GM20431 (cell line): Measurements from ENCODE around the gene SASH3.

Source experiments
- in situ Hi-C: fragments of 300-500 bp; cut with MseI, MboI; formaldehyde crosslinking; loops from one replicate; pipeline ENCODE4 v1.15.0; 2020; ENCODE audit warnings: low sequenced_read_pairs; ENCODE audit not compliant: unreplicated experiment

Gene SASH3

DNA sequence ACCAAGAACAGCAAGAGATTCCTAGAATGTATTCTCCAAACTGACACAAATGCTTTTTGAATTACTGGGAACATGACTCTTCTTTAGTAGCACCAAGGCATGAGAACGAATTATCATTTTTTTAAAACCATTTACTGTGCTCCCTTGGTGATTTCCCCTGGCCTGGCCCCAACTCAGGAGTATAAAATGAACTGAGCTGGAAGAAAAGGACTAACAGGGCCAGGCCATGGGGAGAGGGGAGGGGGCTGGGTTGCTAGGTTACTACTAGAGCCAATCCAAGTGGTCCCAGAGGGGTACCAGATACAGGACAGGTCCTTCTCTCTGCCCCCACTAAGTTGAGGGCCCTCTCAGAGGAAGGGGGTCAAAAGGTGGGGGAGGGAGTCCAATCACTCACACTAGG, 23.1 kb downstream of the SASH3 start:
- in situ Hi-C loops: no loop called here

GRCh38 chrX:129804806-129805205, 25.1 kb downstream of the SASH3 start:
- in situ Hi-C loops: no loop called here

DNA sequence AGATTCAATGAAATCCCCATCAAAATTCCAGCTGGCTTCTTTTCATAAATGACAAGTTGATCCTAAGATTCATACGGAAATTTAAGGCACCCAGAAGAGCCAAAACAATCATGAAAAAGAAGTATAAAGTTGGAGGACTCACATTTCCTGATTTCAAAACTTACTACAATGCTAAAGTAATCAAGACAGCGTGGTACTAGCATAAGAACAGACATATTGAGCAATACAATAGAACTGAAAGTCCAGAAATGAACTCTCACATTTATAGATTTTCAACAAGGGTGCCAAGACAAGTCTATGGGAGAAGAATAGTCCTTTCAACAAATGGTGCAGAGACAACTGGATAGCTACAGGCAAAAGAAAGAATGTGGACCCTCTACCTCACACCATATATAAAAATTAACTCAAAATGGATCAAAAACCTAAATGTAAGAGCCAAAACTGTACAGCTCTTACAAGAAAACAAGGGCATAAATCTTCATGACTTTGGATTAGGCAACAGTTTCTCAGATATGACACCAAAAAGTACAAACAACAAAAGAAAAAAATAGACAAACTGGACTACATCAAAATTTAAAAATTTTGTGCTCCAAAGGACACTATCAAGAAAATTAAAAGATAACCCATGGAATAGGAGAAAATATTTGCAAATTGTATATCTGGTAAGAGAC, 28.5 kb downstream of the SASH3 start:
- in situ Hi-C loops: no loop called here

- in situ Hi-C loops: no loop called here
Measured at GRCh38 chrX:129808829-129809796, 29.4 kb downstream of the SASH3 start.

- in situ Hi-C loops: no loop called here
Measured at GRCh38 chrX:129813662-129814368, 34.1 kb downstream of the SASH3 start.

- in situ Hi-C loops: no loop called here
Measured at GRCh38 chrX:129818123-129818522, 38.4 kb downstream of the SASH3 start.

GRCh38 chrX:129823115-129823514, 43.4 kb downstream of the SASH3 start:
- in situ Hi-C loops: no loop called here

DNA sequence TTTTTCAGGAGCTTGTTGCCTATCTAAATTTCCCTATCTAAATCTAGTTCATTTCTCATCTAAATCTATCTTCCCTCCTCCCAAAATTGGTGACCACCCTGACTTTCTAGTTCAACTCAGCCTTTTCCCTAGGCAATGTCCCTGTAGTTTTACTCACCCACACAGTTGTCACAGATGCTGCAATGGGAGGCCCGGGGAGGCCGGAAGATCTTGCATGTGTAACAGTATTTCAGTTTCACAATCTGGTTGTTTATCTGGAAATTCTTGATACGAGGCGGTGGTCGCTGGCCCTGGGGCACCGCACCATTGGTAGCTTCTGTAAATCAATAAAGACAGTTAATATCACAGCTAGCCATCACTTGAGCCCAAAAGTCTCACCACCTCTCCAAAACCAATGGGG, 43.8 kb downstream of the SASH3 start:
- in situ Hi-C loops: no loop called here

DNA sequence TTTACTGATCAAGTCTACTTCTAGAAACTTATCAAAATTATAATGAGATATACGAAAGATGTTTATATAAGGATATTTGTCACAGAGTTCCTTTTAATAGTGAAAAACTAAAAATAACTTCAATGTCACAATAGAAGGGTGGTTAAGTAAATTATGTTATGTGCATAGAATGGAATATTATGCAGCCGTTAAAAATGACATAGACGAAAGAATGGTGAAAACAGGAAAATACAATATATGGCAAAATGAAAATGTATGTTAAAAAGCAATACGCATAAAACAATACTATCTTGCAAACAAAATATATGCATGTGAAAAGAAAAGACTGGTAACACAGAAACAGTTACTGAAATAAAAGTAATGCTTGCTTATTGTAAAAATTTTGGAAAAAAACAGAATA, 44.9 kb downstream of the SASH3 start:
- in situ Hi-C loops: no loop called here

- in situ Hi-C loops: no loop called here
Measured at GRCh38 chrX:129825746-129826505, 46.2 kb downstream of the SASH3 start.

- in situ Hi-C loops: no loop called here
Measured at GRCh38 chrX:129830494-129830893, 50.7 kb downstream of the SASH3 start.

- in situ Hi-C loops: no loop called here
Measured at GRCh38 chrX:129831091-129831885, 51.5 kb downstream of the SASH3 start.

DNA sequence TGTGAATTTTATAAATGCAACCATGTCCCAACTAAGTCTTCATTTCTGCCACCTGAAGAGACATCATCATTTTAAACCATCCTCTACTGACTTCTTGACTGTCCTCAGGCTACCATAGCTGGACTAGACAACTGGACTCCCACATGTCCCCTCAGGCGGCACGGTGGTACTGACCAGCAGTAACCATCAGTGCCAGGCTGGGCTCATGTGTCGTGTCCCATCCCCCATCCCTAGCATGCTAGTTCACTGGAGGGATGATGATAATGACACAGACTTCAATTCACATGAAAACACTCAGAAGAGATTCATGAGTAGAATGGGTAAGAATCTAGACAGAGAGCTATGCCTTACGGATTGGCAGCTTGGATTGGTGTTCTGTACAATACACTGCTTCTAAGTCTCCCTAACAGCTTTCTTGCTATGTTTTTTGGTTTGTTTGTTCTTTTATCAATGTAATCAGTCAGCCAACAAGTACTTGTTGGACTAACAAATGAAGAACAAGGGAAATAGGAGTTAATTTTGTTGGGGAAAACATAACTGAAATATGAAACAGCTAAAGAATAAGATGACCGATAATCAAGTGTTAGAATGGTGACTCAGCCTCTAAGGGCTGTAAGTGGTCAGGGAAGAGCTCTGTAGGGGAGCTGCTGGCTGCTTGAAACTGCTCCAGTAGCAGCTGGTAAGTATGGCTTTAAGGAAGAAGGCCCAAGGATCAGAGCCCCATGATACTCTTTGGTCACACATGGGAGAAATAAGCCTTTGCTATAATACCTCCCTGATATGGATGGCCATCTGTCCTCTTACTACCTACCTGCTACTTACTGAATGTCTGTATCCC, 53.6 kb downstream of the SASH3 start:
- in situ Hi-C loops: no loop called here

- in situ Hi-C loops: no loop called here
Measured at GRCh38 chrX:129836827-129837226, 57.1 kb downstream of the SASH3 start.

GRCh38 chrX:129840344-129840743, 60.6 kb downstream of the SASH3 start:
- in situ Hi-C loops: no loop called here

DNA sequence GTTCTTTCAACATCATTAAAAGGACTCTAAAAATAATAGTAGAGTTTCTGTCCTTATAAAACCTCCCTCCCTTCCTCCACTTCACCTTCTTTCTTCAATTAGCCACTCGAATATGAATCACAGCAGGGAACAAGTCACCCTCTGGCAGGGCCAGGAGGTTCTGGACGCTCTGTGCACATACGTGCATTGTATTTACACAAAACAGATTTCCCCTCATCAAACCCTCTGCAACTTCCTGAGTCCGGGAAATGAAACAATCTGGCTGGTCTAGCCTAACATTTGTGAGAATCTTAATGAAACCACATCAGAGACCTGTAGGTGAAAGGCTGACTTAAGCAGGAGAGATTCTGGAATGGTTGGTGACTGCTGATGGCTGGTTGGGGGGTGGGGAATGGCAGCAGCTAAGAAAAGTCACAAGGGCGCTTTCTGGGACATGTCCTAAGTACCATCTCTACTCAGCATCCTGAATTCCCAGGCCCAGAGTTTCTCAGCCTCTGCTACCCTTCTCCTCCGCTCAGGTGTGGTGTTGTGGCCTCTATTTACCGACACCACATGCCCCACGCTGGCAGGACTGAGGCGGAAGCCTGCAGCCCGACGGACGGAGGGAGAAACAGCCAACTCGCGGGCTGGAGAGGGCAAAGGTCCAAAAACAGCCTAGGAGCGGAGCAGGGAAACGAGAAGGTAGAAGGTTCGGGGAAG, 62.9 kb downstream of the SASH3 start:
- in situ Hi-C loops: no loop called here

- in situ Hi-C loops: no loop called here
Measured at GRCh38 chrX:129843209-129843458, 63.4 kb downstream of the SASH3 start.
